HG03064 (cell line): ENCODE results near the gene POU2F2.
"Not testable (repeated sequence)": the region's sequence is repeated elsewhere in the genome, so short reads cannot be mapped to it uniquely, and the experiment has no call there.

ENCODE experiments used
- ATAC-seq: cut with Tn5 transposase; IDR thresholded peaks from one replicate; pipeline ENCODE4 v1.9.1; 2021; ENCODE audit warnings: low read depth; ENCODE audit not compliant: unreplicated experiment

Gene POU2F2

GRCh38 chr19:42067315-42067888 lies 64.8 kb downstream of the POU2F2 start:
- ATAC-seq = no peak

- ATAC-seq = no peak
These were observed 66.0 kb downstream of the POU2F2 start for GRCh38 chr19:42066075-42066754.

GRCh38 chr19:42065511-42065910 lies 66.7 kb downstream of the POU2F2 start:
- ATAC-seq = no peak

- ATAC-seq = no peak
These were observed 67.2 kb downstream of the POU2F2 start for GRCh38 chr19:42065051-42065450.

GRCh38 chr19:42064432-42064831 lies 67.8 kb downstream of the POU2F2 start:
- ATAC-seq = no peak

GRCh38 chr19:42062381-42062780 lies 69.9 kb downstream of the POU2F2 start:
- no peak for ATAC-seq

- no peak for ATAC-seq
These were observed 72.1 kb downstream of the POU2F2 start for GRCh38 chr19:42060117-42060516.

- ATAC-seq = no peak
These were observed 73.0 kb downstream of the POU2F2 start for GRCh38 chr19:42059196-42059595.

- no peak for ATAC-seq
These were observed 74.4 kb downstream of the POU2F2 start for GRCh38 chr19:42057846-42058245.

- ATAC-seq = no peak
These were observed 78.0 kb downstream of the POU2F2 start for GRCh38 chr19:42054205-42054604.

- ATAC-seq = no peak
These were observed 79.0 kb downstream of the POU2F2 start for GRCh38 chr19:42053037-42053935.

GRCh38 chr19:42052241-42052863 lies 79.9 kb downstream of the POU2F2 start:
- no peak for ATAC-seq

GRCh38 chr19:42051166-42052115 lies 80.8 kb downstream of the POU2F2 start:
- no peak for ATAC-seq

- ATAC-seq = no peak
These were observed 83.3 kb downstream of the POU2F2 start for GRCh38 chr19:42048992-42049391.

GRCh38 chr19:42045575-42045974 lies 86.7 kb downstream of the POU2F2 start:
- no peak for ATAC-seq

GRCh38 chr19:42042455-42043170 lies 89.6 kb downstream of the POU2F2 start:
- ATAC-seq = no peak

- not testable (repeated sequence) for ATAC-seq
These were observed 91.8 kb downstream of the POU2F2 start for GRCh38 chr19:42040491-42040890.

- ATAC-seq = no peak
These were observed 92.2 kb downstream of the POU2F2 start for GRCh38 chr19:42040031-42040430.

- ATAC-seq = no peak
These were observed 93.6 kb downstream of the POU2F2 start for GRCh38 chr19:42038666-42039065.
